ENCODE results near the gene SH3RF1. TPM values are rescaled to one million over a fixed set of nuclear protein-coding genes. Genes with fewer than 3 reads are reported as not detected.

The SH3RF1 gene
- polyA plus RNA-seq, 3 donors = 30.0 to 34.9 (median 30.1) TPM

DNA sequence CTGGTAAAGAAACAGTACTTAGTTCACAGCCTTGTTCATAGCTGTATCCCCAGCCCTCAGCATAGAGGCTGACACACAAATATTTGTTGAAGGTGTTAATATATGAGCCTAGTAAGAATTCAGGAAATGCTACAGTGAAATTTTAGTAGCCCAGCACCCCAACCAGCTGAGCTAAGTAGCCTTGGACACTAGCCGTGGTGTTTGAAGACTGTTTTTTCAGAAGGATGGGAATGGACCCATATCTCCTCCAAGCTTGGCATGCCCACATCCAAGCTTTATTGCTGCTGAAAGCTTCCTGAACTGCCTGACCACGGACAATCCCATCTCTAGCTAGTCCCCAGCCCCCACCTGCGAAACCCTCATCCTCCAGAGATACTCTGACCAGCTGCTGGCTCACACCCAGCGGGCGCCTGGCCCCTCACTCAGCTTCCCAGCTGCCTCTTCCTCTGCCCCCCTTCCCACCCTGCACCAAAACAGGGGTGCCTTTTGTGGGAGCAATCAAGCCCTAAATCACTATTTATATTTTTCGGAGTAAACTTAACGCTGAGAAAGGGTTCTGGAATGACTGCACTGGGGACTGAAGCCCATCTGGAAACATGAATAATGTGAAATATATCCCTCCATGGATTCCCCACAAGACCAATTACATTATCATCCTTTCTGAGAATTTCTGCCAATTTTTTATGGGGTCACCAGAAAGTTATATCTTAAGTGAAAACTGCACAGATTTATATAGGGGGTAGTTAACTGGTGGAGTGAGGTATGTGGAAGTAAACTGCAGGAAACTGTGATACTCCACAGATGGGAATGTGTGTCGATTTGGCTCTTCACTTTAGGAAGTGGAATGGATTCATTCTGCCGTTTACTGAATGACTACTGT lies 219.6 kb downstream of the SH3RF1 start:
- DNase-seq (ENCODE audit: low read depth in 3 of 3, low spot score in 2 of 3) = no peak

DNA sequence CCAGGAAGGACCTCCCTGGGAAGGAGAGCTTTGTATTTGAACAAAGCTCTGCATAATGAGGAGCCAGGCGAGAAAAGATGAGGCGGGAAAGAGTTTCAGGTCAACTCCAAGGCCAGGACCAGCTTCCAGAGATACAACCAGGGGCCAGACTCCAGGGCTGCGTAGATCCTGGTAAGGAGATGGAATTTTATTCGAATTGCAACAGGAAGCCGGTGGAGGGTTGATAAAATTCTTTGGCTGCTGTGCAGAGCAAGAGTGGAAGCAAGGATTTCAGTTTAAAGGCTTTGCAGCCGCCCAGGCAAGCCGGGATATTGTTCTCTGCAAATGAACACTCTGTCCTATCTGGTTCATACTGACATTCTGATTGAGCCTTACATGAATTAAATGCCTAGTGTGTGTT lies 220.5 kb downstream of the SH3RF1 start:
- DNase-seq (ENCODE audit: low read depth in 3 of 3, low spot score in 2 of 3) = no peak

DNA sequence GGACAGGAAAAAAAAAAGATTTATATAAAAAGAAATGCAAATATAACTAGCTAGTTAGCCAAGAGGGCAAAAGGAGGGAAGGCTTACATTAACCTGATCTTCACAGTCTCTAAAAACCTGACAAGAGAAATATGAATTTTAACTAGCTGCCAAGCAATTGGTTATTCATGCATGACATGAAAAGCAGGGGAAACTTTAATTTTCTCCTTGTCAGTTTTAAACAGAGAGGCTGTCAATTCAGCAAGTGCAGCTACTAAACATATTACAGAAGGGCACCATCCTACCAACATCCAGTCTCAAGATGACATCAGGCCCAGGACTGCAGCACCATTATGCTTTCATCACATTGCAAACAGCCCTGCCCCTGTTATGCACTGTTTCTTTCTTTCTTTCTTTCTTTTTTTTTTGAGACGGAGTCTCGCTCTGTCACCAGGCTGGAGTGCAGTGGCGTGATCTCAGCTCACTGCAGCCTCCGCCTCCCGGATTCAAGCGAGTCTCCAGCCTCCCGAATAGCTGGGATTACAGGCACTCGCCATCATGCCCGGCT lies 221.8 kb downstream of the SH3RF1 start:
- DNase-seq (ENCODE audit: low read depth in 3 of 3, low spot score in 2 of 3) = no peak

DNA sequence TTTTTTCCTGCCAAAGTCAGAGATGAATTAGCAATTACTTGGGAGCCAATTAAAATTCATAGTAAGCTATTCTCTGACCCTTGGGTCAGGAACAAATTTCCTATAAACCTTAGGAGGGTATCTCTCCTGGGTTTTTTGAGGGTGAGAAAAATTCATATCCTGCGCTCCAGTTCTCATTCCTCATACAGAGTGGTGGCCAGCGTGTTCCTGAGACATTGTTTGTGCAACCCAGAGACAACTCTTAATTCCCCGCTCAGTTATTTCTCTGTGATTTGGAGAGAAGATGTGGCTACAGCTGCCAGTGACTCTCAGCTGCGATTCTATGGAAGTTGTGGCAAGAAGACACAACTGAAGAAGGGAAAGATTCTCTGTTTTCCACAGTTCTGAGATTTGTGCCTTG lies 222.8 kb downstream of the SH3RF1 start:
- DNase-seq (ENCODE audit: low read depth in 3 of 3, low spot score in 2 of 3) = no peak

DNA sequence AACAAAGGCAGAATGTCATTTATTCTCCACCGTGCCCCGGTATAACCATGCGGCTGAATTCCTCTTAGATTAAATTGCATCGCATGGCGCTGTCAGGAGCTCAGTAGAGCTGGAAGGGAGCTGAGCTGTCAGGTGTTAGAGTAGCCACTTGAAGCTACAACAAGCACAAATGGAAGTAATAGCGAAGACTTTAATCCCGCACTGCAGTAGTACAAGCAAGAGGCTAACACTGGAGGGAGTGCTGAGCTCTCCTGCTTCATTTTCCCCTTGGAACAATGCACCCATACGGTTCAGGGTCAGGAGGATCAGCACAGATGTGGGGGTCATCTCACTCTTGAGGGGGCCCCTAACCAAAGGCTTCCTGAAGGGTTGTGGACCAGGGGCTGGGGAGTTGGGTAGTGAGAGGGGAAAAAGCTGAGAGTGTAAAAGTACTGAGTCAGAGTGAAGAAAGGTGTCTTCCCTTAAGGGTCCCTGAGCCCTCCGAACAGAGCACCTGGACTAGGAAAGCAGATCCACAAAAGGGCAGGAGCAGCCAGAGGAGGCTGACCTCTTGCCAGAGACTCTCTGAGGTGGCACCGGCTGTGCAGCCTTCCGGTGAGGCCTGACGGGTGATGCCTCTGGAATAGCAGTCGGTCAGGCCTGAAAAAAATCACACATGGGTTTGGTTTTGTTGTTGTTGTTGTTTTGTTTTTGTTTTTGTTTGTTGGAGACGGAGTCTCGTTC lies 224.7 kb downstream of the SH3RF1 start:
- DNase-seq (ENCODE audit: low read depth in 3 of 3, low spot score in 2 of 3) = no peak

DNA sequence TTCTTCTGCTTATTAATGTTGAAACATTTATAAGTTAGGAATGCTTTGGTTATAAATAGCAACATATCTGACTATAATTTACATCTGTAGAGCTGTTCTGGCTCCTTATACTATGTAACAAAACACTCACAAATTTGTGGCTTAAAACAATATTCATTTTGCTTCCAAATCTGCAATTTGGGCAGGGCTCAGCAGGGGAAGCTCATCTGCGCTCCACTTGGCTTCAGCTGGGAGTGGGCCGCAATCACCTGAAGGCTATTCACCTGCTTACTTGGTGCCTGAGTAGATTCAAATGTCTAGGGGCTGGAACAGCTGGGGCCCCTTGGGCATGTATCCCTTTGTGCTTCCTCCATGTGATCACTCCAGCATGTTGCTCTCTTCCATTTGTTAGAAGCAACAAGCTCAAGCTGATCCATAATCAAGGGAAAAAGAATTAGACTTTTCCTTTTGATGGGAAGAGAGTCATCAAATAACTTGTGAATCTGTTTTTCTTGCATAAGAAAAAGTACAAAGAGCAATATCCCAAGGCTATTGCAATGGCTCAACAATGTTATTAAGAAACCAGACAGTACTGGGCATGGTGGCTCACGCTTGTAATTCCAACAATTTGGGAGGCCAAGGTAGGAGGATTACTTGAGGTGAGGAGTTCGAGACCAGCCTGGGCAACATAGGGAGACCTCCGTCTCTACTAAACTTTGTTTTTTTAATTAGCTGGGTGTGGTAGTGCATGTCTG lies 225.9 kb downstream of the SH3RF1 start:
- DNase-seq (ENCODE audit: low read depth in 3 of 3, low spot score in 2 of 3) = no peak
